Thymus (tissue), 11 donors: ENCODE data around the gene CNPPD1. TPM values are rescaled to one million over a fixed set of nuclear protein-coding genes. Genes with fewer than 3 reads are reported as not detected.
A peak's percentile ranks its signal among the peaks of the same experiment; 100 is the strongest.

ENCODE experiments used
- DNase-seq, 9 donors: peaks; one replicate each; pipeline ENCODE4 v3.0.0-alpha.2; 2013; ENCODE audit warnings: low spot score in 9 of 9, low read depth in 6 of 9, missing footprints in 1 of 9
- H3K27ac ChIP-seq, 2 donors: one replicate each; pipeline ENCODE4 v1.5.1; 2013; ENCODE audit warnings: control low read depth in 1 of 2, low read depth in 1 of 2, low read length in 1 of 2, mild to moderate bottlenecking in 1 of 2, moderate library complexity in 1 of 2
- H3K27me3 ChIP-seq, 2 donors: one replicate each; pipeline ENCODE4 v1.5.1; 2013; ENCODE audit warnings: low read length in 1 of 2; ENCODE audit not compliant: control insufficient read depth in 2 of 2, insufficient read depth in 1 of 2
- H3K36me3 ChIP-seq, 2 donors: one replicate each; pipeline ENCODE4 v1.5.1; 2013; ENCODE audit warnings: low read length in 1 of 2, mild to moderate bottlenecking in 1 of 2, moderate library complexity in 1 of 2; ENCODE audit not compliant: control insufficient read depth in 2 of 2, insufficient read depth in 2 of 2
- H3K4me1 ChIP-seq, 2 donors: one replicate each; pipeline ENCODE4 v1.5.1; 2013; ENCODE audit warnings: low read length in 2 of 2; ENCODE audit not compliant: control insufficient read depth in 2 of 2, insufficient read depth in 2 of 2
- H3K4me3 ChIP-seq, 2 donors: one replicate each; pipeline ENCODE4 v1.5.1; 2013; ENCODE audit warnings: low read length in 2 of 2, control low read depth in 1 of 2, mild to moderate bottlenecking in 1 of 2
- H3K9me3 ChIP-seq, 2 donors: one replicate each; pipeline ENCODE4 v1.5.1; 2013; ENCODE audit warnings: low read length in 1 of 2, mild to moderate bottlenecking in 1 of 2; ENCODE audit not compliant: control insufficient read depth in 2 of 2, insufficient read depth in 1 of 2
- WGBS: extraction: QIAGEN DNeasy Blood & Tissue Kit; methylation state at CpG from one replicate; pipeline ENCODE4 v1.1.7; 2013; 5-methylcytosine and 5-hydroxymethylcytosine counted together
- polyA plus RNA-seq: library from polyadenylated mRNA; stranded (reverse); fragments of 200-250 nt; gene quantifications from one replicate; pipeline ENCODE4 v1.2.3, GENCODE V29; 2013
- total RNA-seq: library from RNA; stranded (reverse); fragments of 120-200 nt; gene quantifications from one replicate; pipeline ENCODE4 v1.2.4, GENCODE V29; 2013
- donor health status: healthy.

The CNPPD1 gene
- total and polyA plus RNA-seq, 2 donors: 33.3 to 46.9 TPM

- 99% methylated on average over 4 of the region's 4 CpGs for WGBS
These were observed 18.7 kb downstream of the CNPPD1 start for GRCh38 chr2:219158025-219158424.

GRCh38 chr2:219157396-219157795, 19.3 kb downstream of the CNPPD1 start:
- H3K27ac ChIP-seq: no peak overlapping the region
- 98% methylated on average over 8 of the region's 8 CpGs for WGBS

More at GRCh38 chr2:219158025-219158424, 18.7 kb downstream of the CNPPD1 start:
- H3K27ac ChIP-seq: no peak overlapping the region
- H3K27me3 ChIP-seq: no peaks in the 10 kb centered on the region
- peaks cover 8 to 11% of the 10 kb centered on the region in 2 donors for H3K4me1 ChIP-seq
- peaks cover 8 to 21% of the 10 kb centered on the region in 2 donors for H3K36me3 ChIP-seq
- H3K4me3 ChIP-seq: no peak overlapping the region
- no peaks in the 10 kb centered on the region for H3K9me3 ChIP-seq
- no peak for DNase-seq

DNA sequence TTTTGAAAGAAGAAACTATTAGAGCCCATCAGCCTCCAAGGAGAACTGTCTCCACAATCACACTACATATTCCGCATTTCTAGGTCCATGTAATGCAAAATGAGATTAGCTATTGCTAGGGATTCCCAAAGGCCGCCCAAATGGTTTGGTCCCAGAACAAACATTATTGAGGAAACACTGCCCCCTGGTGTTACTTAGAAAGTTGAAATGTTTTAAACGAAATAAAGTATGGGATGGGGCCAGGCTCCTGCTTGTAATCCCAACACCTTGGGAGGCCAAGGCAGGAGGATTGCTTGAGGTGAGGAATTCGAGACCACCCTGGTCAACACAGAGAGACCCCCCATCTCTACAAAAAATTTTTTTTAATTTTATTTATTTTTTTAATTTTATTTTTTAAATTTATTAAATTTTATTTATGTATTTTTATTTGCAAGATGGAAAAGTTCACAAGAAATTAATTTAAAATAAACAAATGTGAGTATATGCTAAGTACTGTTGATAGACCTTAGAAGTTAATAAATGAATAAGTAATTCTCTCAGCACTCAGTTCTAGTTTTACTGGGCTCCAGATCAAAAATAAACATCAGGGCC, 21.6 kb downstream of the CNPPD1 start:
- 27% methylated on average over 4 of the region's 4 CpGs for WGBS
- H3K36me3 ChIP-seq: peaks cover 8 to 23% of the 10 kb centered on the region in 2 donors

More at GRCh38 chr2:219157396-219157795, 19.3 kb downstream of the CNPPD1 start:
- Histone ChIP-seq H3K4me3 (no peak overlapping the region), H3K27me3 (no peaks in the 10 kb centered on the region), H3K9me3 (no peaks in the 10 kb centered on the region), H3K4me1 (peaks cover 8 to 11% of the 10 kb centered on the region in 2 donors), H3K36me3 (peaks cover 8 to 21% of the 10 kb centered on the region in 2 donors)
- DNase-seq: no peak

GRCh38 chr2:219149667-219150066, 27.1 kb downstream of the CNPPD1 start:
- Histone ChIP-seq H3K4me1 (no peaks in the 10 kb centered on the region), H3K4me3 (no peak overlapping the region), H3K9me3 (no peaks in the 10 kb centered on the region), H3K27ac (no peak overlapping the region), H3K27me3 (no peaks in the 10 kb centered on the region), H3K36me3 (peaks cover 12 to 22% of the 10 kb centered on the region in 2 donors)
- 87% methylated on average over 1 of the region's 1 CpG for whole genome bisulfite sequencing
- no peak for DNase-seq

More for the DNA sequence above, 21.6 kb downstream of the CNPPD1 start:
- no peak overlapping the region for H3K4me3 ChIP-seq
- no peak overlapping the region for H3K27ac ChIP-seq
- no peaks in the 10 kb centered on the region for H3K9me3 ChIP-seq
- peak in 7 of 9 donors; percentile 48 to 80 (median 70) for DNase-seq
- peaks cover 3 to 6% of the 10 kb centered on the region in 2 donors for H3K4me1 ChIP-seq
- no peaks in the 10 kb centered on the region for H3K27me3 ChIP-seq

DNA sequence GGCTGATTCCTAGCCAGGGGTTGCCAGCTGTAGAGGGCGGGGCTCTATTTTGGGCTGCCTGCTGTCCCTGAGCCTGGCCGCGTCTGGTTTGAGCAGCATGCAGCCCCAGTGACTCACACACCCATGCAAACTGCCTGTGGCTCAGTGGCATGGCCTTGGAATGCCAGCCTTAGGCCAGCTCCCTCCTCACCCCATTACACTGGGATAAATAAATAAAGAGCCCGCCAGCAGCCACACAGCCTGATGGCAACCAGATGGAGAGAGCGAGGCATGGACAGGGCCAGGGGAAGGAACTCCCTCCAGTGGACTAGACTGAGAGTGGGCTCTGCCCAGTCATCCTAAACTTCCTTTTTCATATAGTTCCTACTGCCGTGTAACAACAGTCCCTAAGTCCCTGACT, 34.4 kb downstream of the CNPPD1 start:
- 98% methylated on average over 6 of the region's 6 CpGs for WGBS
- no peaks in the 10 kb centered on the region for H3K27me3 ChIP-seq
- H3K36me3 ChIP-seq: peaks cover 19 to 28% of the 10 kb centered on the region in 2 donors
- H3K4me3 ChIP-seq: no peak overlapping the region
- H3K9me3 ChIP-seq: no peaks in the 10 kb centered on the region
- no peak for DNase-seq
- no peak overlapping the region for H3K27ac ChIP-seq
- H3K4me1 ChIP-seq: no peaks in the 10 kb centered on the region

GRCh38 chr2:219140722-219141121, 36.0 kb downstream of the CNPPD1 start:
- 97% methylated on average over 3 of the region's 3 CpGs for WGBS
- peaks cover 8 to 15% of the 10 kb centered on the region in 2 donors for H3K36me3 ChIP-seq

DNA sequence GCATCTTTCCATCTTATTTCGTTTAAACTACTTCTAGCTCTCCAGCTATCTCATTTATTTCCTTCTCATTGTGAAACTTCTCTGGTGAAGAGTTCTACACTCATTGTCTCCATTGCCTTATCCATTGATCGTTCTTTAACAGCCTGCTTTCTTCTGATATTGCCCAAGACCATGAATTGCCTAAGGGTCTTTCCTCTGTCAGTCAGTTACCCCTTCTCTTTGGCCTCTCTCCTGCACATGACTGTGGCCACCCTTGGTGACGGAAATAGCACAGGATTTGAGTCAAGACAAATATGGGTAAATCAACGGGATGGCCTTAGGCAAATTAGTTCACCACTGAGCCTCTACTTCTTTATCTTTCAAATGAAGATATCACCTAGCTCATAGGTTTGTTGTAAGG, 42.7 kb downstream of the CNPPD1 start:
- Histone ChIP-seq H3K9me3 (no peaks in the 10 kb centered on the region), H3K4me1 (no peaks in the 10 kb centered on the region), H3K36me3 (peaks cover 0 to 3% of the 10 kb centered on the region in 2 donors), H3K4me3 (no peak overlapping the region), H3K27ac (no peak overlapping the region), H3K27me3 (no peaks in the 10 kb centered on the region)
- 96% methylated on average over 4 of the region's 4 CpGs for WGBS
- no peak for DNase-seq

More at GRCh38 chr2:219140722-219141121, 36.0 kb downstream of the CNPPD1 start:
- no peaks in the 10 kb centered on the region for H3K9me3 ChIP-seq
- H3K4me3 ChIP-seq: no peak overlapping the region
- no peak for DNase-seq
- no peaks in the 10 kb centered on the region for H3K27me3 ChIP-seq
- no peaks in the 10 kb centered on the region for H3K4me1 ChIP-seq
- H3K27ac ChIP-seq: no peak overlapping the region

DNA sequence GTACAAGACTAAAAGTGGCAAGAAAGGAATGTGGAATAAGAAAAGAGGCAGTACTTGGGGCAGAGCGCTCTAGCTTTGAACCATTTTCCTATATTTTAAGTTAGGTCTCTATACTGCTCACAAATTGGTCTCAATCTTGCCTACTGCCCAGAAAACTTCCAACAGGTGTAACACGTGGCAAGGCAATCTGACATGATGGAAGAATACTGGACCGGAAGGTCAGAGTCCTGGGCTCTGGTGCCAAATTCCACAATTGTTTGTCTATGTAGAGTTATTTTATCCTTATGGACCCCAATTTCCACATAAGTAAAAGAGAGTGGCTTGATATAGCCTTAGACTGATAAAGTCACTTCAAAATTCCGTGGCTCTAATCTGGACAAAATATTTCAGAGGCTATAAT, 45.0 kb downstream of the CNPPD1 start:
- no peak for DNase-seq
- WGBS: 98% methylated on average over 4 of the region's 4 CpGs

DNA sequence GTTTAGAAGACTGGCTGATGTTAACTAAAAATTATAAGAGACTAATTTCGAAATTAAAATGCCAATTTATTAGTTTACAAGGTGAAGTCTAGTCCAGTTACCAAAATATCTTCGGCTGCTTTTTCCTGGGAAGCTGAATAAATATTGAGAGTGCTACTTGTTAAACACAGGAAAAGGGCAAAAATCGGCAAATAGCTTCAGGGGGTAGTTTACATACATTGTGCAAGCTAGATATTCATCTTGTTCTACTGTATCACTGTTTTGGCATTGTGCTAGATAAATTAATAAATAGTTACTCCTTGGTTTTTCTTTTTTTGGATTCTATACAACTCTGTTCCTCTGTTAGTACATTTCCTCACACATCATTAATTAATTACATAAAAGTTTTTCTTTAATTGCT, 45.4 kb downstream of the CNPPD1 start:
- no peak for DNase-seq
- WGBS: 94% methylated on average over 3 of the region's 3 CpGs

More for the DNA sequence above, 45.0 kb downstream of the CNPPD1 start:
- Histone ChIP-seq H3K27me3 (no peaks in the 10 kb centered on the region), H3K4me1 (no peaks in the 10 kb centered on the region), H3K36me3 (no peaks in the 10 kb centered on the region), H3K27ac (no peak overlapping the region), H3K9me3 (no peaks in the 10 kb centered on the region), H3K4me3 (no peak overlapping the region)

More for the DNA sequence above, 45.4 kb downstream of the CNPPD1 start:
- Histone ChIP-seq H3K4me3 (no peak overlapping the region), H3K9me3 (no peaks in the 10 kb centered on the region), H3K36me3 (no peaks in the 10 kb centered on the region), H3K27ac (no peak overlapping the region), H3K27me3 (no peaks in the 10 kb centered on the region), H3K4me1 (no peaks in the 10 kb centered on the region)
